Activated CD4-positive, alpha-beta T cell treated with anti-CD3 and anti-CD28 coated beads, Interleukin-2, amount 10 ng/mL, durations not matched to agents 7 days and 5 days (primary cell): ENCODE measurements around the gene PYROXD2. TPM values are rescaled to one million over a fixed set of nuclear protein-coding genes. Genes with fewer than 3 reads are reported as not detected.

ENCODE experiments used
- CTCF ChIA-PET: fragments of 350-600 bp; sonication (Branson Sonifier 250); formaldehyde crosslinking; loops from one replicate; lab custom pipeline; 2021; ENCODE audit warnings: antibody characterized with exemption; lab: Charles Lee
- POLR2A ChIA-PET: fragments of 350-600 bp; sonication (Branson Sonifier 250); formaldehyde crosslinking; loops from one replicate; lab custom pipeline; 2021; ENCODE audit warnings: antibody characterized with exemption; lab: Charles Lee
- DNase-seq: peaks from one replicate; pipeline ENCODE4 v3.0.0-alpha.2; 2020
- H3K27ac Mint-ChIP-seq: one replicate; pipeline ENCODE4 v1.8.0; 2021; ENCODE audit warnings: mild to moderate bottlenecking, moderate library complexity, mixed read lengths
- H3K27me3 Mint-ChIP-seq: one replicate; pipeline ENCODE4 v1.8.0; 2021; ENCODE audit warnings: mixed read lengths
- H3K36me3 Mint-ChIP-seq: one replicate; pipeline ENCODE4 v1.8.0; 2021; ENCODE audit warnings: low read depth, mixed read lengths
- H3K4me1 Mint-ChIP-seq: one replicate; pipeline ENCODE4 v1.8.0; 2021; ENCODE audit warnings: mixed read lengths
- H3K4me3 Mint-ChIP-seq: one replicate; pipeline ENCODE4 v1.8.0; 2021; ENCODE audit warnings: mild to moderate bottlenecking, moderate library complexity, mixed read lengths
- H3K9me3 Mint-ChIP-seq: one replicate; pipeline ENCODE4 v1.8.0; 2021; ENCODE audit warnings: mixed read lengths
- total RNA-seq, 2 experiments: library from RNA; stranded (reverse); gene quantifications; one replicate each; pipeline ENCODE4 v1.2.3, GENCODE V29; 2021

Gene PYROXD2
- 1 to 10 TPM; 6.2 to 10.0 TPM for total RNA-seq

DNA sequence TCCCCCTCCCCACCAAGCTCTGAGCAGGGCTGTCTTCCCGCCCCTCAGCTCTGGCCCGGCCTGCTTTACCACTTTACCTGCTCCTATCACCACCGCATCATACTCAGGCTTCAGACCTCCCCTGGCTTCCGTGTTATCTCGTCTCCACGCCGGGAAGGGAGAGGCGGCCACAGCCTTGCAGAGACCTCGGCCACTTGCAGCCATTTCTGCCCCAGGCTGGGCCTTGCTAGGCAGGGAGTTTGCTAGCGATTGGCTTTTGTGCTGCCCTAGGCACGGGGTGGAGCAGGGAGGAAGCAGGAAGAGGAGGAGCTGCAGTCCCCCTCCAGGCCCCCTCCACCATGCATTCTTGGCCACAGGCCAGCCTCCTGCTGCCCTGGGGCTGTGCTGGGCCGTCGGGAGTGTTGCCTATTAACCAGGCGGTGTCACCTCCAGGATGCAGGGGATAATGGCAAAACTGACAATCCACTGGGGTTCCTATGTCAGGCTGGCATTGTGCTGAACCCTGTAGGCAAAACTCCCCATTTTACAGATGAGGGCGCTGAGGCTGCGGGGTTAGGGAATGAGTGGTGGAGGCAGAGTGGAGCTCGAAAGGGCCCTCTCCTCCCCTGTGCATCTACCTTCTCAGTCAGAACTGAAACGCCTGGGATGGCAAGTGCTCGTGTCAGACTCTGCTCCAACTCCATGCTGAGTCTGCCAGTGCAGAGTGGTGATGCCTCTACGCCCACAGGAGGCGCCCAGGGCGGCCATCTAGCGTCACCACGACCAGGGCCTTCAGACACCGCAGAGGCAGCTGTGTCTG lies at the start of gene PYROXD2:
Gene PYROXD2 (minus strand): TSS at position 251 of the 799 bp plus-strand sequence. CDS start 47 bp downstream, at position 204.
- Mint-ChIP-seq H3K4me3 (peak within 1 kb of the TSS; percentile 81), H3K36me3 (peaks cover 10% of the 10 kb centered on the region), H3K9me3 (no peaks in the 10 kb centered on the region), H3K27me3 (no peaks in the 10 kb centered on the region), H3K4me1 (peaks cover 15% of the 10 kb centered on the region), H3K27ac (peak within 1 kb of the TSS; percentile 89)
- CTCF ChIA-PET: interaction anchor here (1.0 kb wide), 1 partner anchor 13 kb away, joined by 3 read pairs; no protein-coding TSS in a partner anchor
- POLR2A ChIA-PET: no interaction called here
- DNase-seq: peak; percentile 40

DNA sequence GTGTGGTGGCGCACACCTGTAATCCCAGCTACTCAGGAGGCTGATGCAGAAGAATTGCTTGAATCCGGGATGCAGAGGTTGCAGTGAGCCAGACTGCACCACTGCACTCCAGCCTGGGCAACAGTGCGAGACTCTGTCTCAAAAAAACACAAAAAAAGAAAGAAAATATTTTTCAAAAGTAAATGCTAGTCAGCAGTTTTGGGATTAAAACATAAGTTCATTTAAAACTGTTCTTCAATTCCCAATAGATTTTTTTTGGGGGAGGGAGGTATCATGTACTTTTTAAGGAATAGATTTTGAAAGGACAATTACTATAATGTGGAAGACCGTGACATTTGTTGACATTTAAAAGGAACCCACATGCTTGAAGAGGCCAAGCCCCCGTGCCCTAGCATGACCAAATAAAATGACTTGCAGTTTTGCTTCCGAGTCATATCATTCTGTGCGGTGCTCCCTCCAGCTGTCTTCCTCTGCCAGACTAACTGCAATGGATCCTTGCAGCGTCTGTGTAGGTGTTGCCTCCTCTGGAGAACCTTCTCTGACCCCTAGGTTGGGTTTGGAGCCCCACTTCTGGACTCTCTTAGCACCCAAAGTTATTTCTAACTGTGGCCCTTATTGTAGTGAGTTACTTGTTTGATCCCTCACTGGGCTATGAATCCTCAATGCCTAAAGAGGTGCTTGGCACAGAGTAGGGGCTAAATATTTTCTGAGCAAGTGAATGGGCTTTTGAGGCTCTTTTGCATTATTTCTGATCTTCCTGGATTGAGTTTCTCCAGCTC lies 49.2 kb upstream of the PYROXD2 start:
- no peak for DNase-seq
- POLR2A ChIA-PET: no interaction called here
- H3K4me1 Mint-ChIP-seq: peaks cover 11% of the 10 kb centered on the region
- H3K9me3 Mint-ChIP-seq: no peaks in the 10 kb centered on the region
- CTCF ChIA-PET: no interaction called here
- H3K27me3 Mint-ChIP-seq: peaks cover 13% of the 10 kb centered on the region
- H3K4me3 Mint-ChIP-seq: no peak overlapping the region
- no peaks in the 10 kb centered on the region for H3K36me3 Mint-ChIP-seq
- H3K27ac Mint-ChIP-seq: no peak overlapping the region

DNA sequence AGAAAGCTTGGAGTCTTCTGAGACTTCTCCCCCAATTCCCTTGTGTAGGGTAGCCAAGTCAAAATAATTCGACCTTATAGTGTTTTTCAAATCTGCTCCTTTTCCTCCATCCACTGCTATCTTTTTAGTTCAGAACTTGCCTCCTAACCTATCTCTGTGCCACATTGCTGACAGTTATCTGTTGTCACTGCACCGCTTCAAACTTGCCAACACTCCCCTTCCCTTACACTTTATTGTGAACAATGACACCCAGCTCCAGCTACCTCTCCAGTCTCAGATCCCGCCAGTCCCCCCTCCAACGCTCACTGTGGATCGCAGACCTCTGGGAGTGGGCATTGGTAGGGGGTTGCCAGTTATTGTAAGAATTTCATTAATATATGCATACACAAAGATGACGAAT lies 48.0 kb upstream of the PYROXD2 start:
- Mint-ChIP-seq H3K27me3 (peaks cover 5% of the 10 kb centered on the region), H3K9me3 (no peaks in the 10 kb centered on the region), H3K27ac (no peak overlapping the region), H3K36me3 (no peaks in the 10 kb centered on the region), H3K4me3 (no peak overlapping the region), H3K4me1 (peaks cover 6% of the 10 kb centered on the region)
- no peak for DNase-seq
- ChIA-PET POLR2A (no interaction called here), CTCF (no interaction called here)

GRCh38 chr10:98461500-98461842 lies 46.5 kb upstream of the PYROXD2 start:
- H3K36me3 Mint-ChIP-seq: no peaks in the 10 kb centered on the region
- no peak overlapping the region for H3K4me3 Mint-ChIP-seq
- no peaks in the 10 kb centered on the region for H3K9me3 Mint-ChIP-seq
- ChIA-PET CTCF (no interaction called here), POLR2A (no interaction called here)
- no peak overlapping the region for H3K27ac Mint-ChIP-seq
- peaks cover 9% of the 10 kb centered on the region for H3K27me3 Mint-ChIP-seq
- no peak for DNase-seq
- no peaks in the 10 kb centered on the region for H3K4me1 Mint-ChIP-seq

GRCh38 chr10:98460837-98461499 lies 46.0 kb upstream of the PYROXD2 start:
- POLR2A ChIA-PET: no interaction called here
- Mint-ChIP-seq H3K27me3 (peaks cover 9% of the 10 kb centered on the region), H3K4me3 (no peak overlapping the region), H3K9me3 (no peaks in the 10 kb centered on the region), H3K4me1 (no peaks in the 10 kb centered on the region), H3K27ac (no peak overlapping the region), H3K36me3 (no peaks in the 10 kb centered on the region)
- CTCF ChIA-PET: no interaction called here
- DNase-seq: no peak

GRCh38 chr10:98458809-98459784 lies 44.1 kb upstream of the PYROXD2 start:
- H3K27ac Mint-ChIP-seq: no peak overlapping the region
- no peaks in the 10 kb centered on the region for H3K36me3 Mint-ChIP-seq
- no peaks in the 10 kb centered on the region for H3K9me3 Mint-ChIP-seq
- ChIA-PET POLR2A (no interaction called here), CTCF (interaction anchor here (1.5 kb wide), 1 partner anchor 8 kb away, joined by 3 read pairs; no protein-coding TSS in a partner anchor)
- no peak for DNase-seq
- peaks cover 9% of the 10 kb centered on the region for H3K27me3 Mint-ChIP-seq
- no peaks in the 10 kb centered on the region for H3K4me1 Mint-ChIP-seq
- no peak overlapping the region for H3K4me3 Mint-ChIP-seq

- H3K4me1 Mint-ChIP-seq: no peaks in the 10 kb centered on the region
- DNase-seq: no peak
- H3K27ac Mint-ChIP-seq: no peak overlapping the region
- H3K9me3 Mint-ChIP-seq: no peaks in the 10 kb centered on the region
- ChIA-PET CTCF (interaction anchor here (1.5 kb wide), 1 partner anchor 9 kb away, joined by 3 read pairs; no protein-coding TSS in a partner anchor), POLR2A (no interaction called here)
- H3K27me3 Mint-ChIP-seq: peaks cover 9% of the 10 kb centered on the region
- H3K4me3 Mint-ChIP-seq: no peak overlapping the region
- no peaks in the 10 kb centered on the region for H3K36me3 Mint-ChIP-seq
These were observed 42.7 kb upstream of the PYROXD2 start for GRCh38 chr10:98457721-98458120.

- no peak overlapping the region for H3K4me3 Mint-ChIP-seq
- POLR2A ChIA-PET: no interaction called here
- H3K4me1 Mint-ChIP-seq: no peaks in the 10 kb centered on the region
- peaks cover 14% of the 10 kb centered on the region for H3K27me3 Mint-ChIP-seq
- no peak overlapping the region for H3K27ac Mint-ChIP-seq
- H3K9me3 Mint-ChIP-seq: no peaks in the 10 kb centered on the region
- CTCF ChIA-PET: interaction anchor here (0.8 kb wide), 1 partner anchor 10 kb away, joined by 3 read pairs; no protein-coding TSS in a partner anchor
- no peak for DNase-seq
- H3K36me3 Mint-ChIP-seq: no peaks in the 10 kb centered on the region
These were observed 41.9 kb upstream of the PYROXD2 start for GRCh38 chr10:98456686-98457482.

DNA sequence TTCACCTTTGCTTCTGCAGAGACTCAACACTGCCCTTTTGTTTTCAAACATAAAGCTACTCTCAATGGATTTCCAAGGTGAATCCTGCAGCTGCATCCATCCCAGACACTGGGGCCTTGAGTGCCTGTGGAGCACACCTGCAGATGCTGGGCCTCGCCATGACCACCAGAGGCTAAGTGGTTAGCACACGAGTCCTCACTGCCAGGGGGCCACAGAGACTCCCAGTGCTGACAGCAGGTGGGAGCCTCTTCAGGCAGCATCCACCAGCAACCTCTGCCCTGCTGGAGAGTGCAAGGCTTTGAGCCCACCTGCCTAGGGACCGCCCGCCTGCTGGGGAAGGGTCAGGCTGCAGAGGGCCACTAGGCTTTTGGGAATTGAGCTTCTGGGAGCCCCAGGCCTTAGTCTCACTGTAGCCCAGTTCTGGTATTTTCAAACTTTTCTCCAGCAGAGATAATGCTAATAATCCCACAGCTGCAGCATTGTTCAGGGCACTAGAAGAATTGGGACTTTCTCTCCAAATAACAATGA lies 41.1 kb upstream of the PYROXD2 start:
- ChIA-PET CTCF (interaction anchor here (0.8 kb wide), 1 partner anchor 11 kb away, joined by 3 read pairs; no protein-coding TSS in a partner anchor), POLR2A (no interaction called here)
- H3K27ac Mint-ChIP-seq: no peak overlapping the region
- H3K36me3 Mint-ChIP-seq: no peaks in the 10 kb centered on the region
- H3K9me3 Mint-ChIP-seq: no peaks in the 10 kb centered on the region
- peaks cover 16% of the 10 kb centered on the region for H3K27me3 Mint-ChIP-seq
- no peaks in the 10 kb centered on the region for H3K4me1 Mint-ChIP-seq
- H3K4me3 Mint-ChIP-seq: no peak overlapping the region
- DNase-seq: no peak

DNA sequence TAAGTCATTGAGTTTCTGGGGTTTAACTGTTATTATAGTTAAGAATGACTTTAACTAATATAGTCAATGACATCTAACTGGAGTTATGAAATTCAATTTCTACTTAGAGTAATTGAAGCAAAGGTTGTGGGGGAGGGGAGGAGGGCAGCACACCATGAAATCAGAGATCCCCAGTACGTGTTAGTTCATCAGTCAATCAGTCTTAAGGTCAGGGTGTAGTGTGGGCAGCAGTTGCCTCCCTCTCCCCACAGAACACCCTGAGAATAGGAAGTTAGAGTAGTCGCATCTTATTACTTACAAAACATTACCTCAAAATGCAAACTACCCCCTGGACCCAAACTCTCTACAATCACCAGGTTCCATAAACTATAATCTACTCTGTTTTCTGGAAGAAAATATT lies 38.7 kb upstream of the PYROXD2 start:
- no peak overlapping the region for H3K4me3 Mint-ChIP-seq
- no peaks in the 10 kb centered on the region for H3K9me3 Mint-ChIP-seq
- peaks cover 28% of the 10 kb centered on the region for H3K27me3 Mint-ChIP-seq
- ChIA-PET POLR2A (no interaction called here), CTCF (no interaction called here)
- no peak overlapping the region for H3K27ac Mint-ChIP-seq
- no peaks in the 10 kb centered on the region for H3K4me1 Mint-ChIP-seq
- DNase-seq: no peak
- H3K36me3 Mint-ChIP-seq: no peaks in the 10 kb centered on the region

- CTCF ChIA-PET: no interaction called here
- Mint-ChIP-seq H3K27ac (no peak overlapping the region), H3K9me3 (no peaks in the 10 kb centered on the region), H3K36me3 (no peaks in the 10 kb centered on the region), H3K27me3 (peaks cover 21% of the 10 kb centered on the region), H3K4me3 (no peak overlapping the region), H3K4me1 (peaks cover 12% of the 10 kb centered on the region)
- POLR2A ChIA-PET: interaction anchor here (0.6 kb wide), 1 partner anchor 66 kb away, joined by 3 read pairs; no protein-coding TSS in a partner anchor
- no peak for DNase-seq
These were observed 35.6 kb upstream of the PYROXD2 start for GRCh38 chr10:98450618-98451017.
